Measurements from ENCODE around the gene C9orf85. TPM values are rescaled to one million over a fixed set of nuclear protein-coding genes. Genes with fewer than 3 reads are reported as not detected.

Gene C9orf85
- total and polyA plus RNA-seq, 2 of the 8 experiments (the other 6 are each of a cell fraction or from before 2014, with no cell fraction given) = 6.3 to 14.5 TPM

DNA sequence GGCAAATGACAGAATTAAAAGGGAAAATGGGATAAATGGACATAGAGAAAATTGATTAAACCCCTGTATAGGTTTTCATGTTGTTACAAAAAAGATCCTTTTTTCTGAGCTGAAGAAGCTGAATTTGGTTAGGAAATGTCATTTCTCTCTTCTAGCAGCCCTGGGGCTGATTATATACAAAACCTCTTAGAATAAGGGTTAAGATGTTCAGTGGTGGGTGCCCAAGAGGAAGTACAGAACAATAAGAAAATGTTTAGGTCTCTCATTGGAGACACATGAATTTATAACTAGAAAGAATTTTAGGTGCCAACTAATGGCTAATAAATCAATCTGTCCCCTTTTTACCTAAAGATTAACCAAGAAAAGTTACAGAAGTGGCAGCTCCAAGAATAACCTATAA is 14.7 kb upstream of the C9orf85 start:
- H4K91ac ChIP-seq (replicated peaks; ENCODE audit: insufficient read length, low read length) = no peak overlapping the region
- H3K79me2 ChIP-seq (ENCODE audit: control insufficient read depth in 1 of 2, insufficient read depth in 2 of 2, low read length in 2 of 2) = peaks cover 38 to 98% of the 10 kb centered on the region in 2 experiments
- no peak overlapping the region for H4K5ac ChIP-seq (ENCODE audit: insufficient read length, low read depth, low read length)
- no peaks in the 10 kb centered on the region; a peak in 1 of 8 replicates for H3K36me3 ChIP-seq (ENCODE audit: control insufficient read depth in 2 of 4, insufficient read depth in 4 of 4, low read length in 3 of 4)
- no peak for TF ChIP-seq BCL11A (IDR thresholded peaks at IDR 0.05; ENCODE audit: low read depth in 2 of 2, low read length in 2 of 2)
- TF ChIP-seq GTF2F1 (IDR thresholded peaks at IDR 0.05; ENCODE audit: borderline replicate concordance, low read depth, low read length) = no peak
- TF ChIP-seq PHF8 (conservative IDR thresholded peaks at IDR 0.05; ENCODE audit: low read depth, low read length) = no peak
- TF ChIP-seq CHD2 (IDR thresholded peaks at IDR 0.05; ENCODE audit: low read length) = no peak
- no peak for TF ChIP-seq POLR2A (IDR thresholded peaks at IDR 0.05; ENCODE audit: control extremely low read depth in 1 of 2, low read depth in 2 of 2, low read length in 2 of 2)
- TF ChIP-seq, protein P1, sequence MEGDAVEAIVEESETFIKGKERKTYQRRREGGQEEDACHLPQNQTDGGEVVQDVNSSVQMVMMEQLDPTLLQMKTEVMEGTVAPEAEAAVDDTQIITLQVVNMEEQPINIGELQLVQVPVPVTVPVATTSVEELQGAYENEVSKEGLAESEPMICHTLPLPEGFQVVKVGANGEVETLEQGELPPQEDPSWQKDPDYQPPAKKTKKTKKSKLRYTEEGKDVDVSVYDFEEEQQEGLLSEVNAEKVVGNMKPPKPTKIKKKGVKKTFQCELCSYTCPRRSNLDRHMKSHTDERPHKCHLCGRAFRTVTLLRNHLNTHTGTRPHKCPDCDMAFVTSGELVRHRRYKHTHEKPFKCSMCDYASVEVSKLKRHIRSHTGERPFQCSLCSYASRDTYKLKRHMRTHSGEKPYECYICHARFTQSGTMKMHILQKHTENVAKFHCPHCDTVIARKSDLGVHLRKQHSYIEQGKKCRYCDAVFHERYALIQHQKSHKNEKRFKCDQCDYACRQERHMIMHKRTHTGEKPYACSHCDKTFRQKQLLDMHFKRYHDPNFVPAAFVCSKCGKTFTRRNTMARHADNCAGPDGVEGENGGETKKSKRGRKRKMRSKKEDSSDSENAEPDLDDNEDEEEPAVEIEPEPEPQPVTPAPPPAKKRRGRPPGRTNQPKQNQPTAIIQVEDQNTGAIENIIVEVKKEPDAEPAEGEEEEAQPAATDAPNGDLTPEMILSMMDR (IDR thresholded peaks at IDR 0.05; ENCODE audit: control extremely low read depth in 1 of 3, insufficient read depth in 1 of 3, low read depth in 1 of 3, low read length in 3 of 3) = no peak
- no peak for TF ChIP-seq GABPA (IDR thresholded peaks at IDR 0.05; ENCODE audit: borderline replicate concordance, insufficient read depth, low read length)
- TF ChIP-seq YY1 (IDR thresholded peaks at IDR 0.05; ENCODE audit: low read depth, low read length) = no peak
- no peak overlapping the region for H3K14ac ChIP-seq (ENCODE audit: insufficient read length)
- no peak overlapping the region for H2AK5ac ChIP-seq (ENCODE audit: low read depth, low read length)
- no peaks in the 10 kb centered on the region for H3K9me3 ChIP-seq (ENCODE audit: insufficient read depth in 2 of 2, low read depth in 1 of 2, low read length in 1 of 2)
- no peak overlapping the region for H3K4ac ChIP-seq (replicated peaks; ENCODE audit: insufficient read length, low read depth, low read length)
- no peak overlapping the region for H3K18ac ChIP-seq (ENCODE audit: extremely low read depth, low read length)
- no peak overlapping the region for H2AFZ ChIP-seq (ENCODE audit: low read length)
- no peak overlapping the region for H3K27ac ChIP-seq (ENCODE audit: low read depth, low read length)
- no peaks in the 10 kb centered on the region for H3K27me3 ChIP-seq (replicated peaks in 1 of 4; ENCODE audit: control insufficient read depth in 3 of 4, extremely low read depth in 1 of 4, insufficient read depth in 3 of 4, low read length in 3 of 4)
- H3K79me1 ChIP-seq (ENCODE audit: low read depth, low read length) = peaks cover 3% of the 10 kb centered on the region; the same call in 1 of the 2 replicates
- peaks cover 14 to 15% of the 10 kb centered on the region in 2 experiments for H4K20me1 ChIP-seq (replicated peaks in 1 of 2; ENCODE audit: control insufficient read depth in 1 of 2, insufficient read depth in 2 of 2, low read length in 2 of 2)
- DNase-seq (ENCODE audit: low read depth in 1 of 2, low spot score in 2 of 2) (no peak), FAIRE-seq (no peak)
- no peak overlapping the region for H2BK15ac ChIP-seq (ENCODE audit: low read length)
- H4K8ac ChIP-seq (ENCODE audit: extremely low read depth, insufficient read depth, low read length) = no peak overlapping the region
- H2BK20ac ChIP-seq (ENCODE audit: low read length) = no peak overlapping the region
- no peak overlapping the region for H3K9ac ChIP-seq (replicated peaks in 1 of 4; ENCODE audit: extremely low read depth in 1 of 4, low read depth in 3 of 4, low read length in 3 of 4)
- H3K56ac ChIP-seq (replicated peaks; ENCODE audit: insufficient read length, low read depth, low read length) = no peak overlapping the region
- no peak overlapping the region for H2BK12ac ChIP-seq (ENCODE audit: low read depth, low read length)
- no peaks in the 10 kb centered on the region; the same call in 1 of the 2 replicates for H3K23me2 ChIP-seq (ENCODE audit: low read depth, low read length)
- H2BK5ac ChIP-seq (ENCODE audit: low read depth, low read length) = no peak overlapping the region
- H3K4me1 ChIP-seq (replicated peaks in 1 of 4; ENCODE audit: control insufficient read depth in 3 of 4, insufficient read depth in 4 of 4, low read length in 3 of 4) = peaks cover 0 to 8% (median 6%) of the 10 kb centered on the region in 4 experiments; a peak in 5 of 7 replicates
- POLR2A ChIA-PET (ENCODE audit: partially characterized antibody) = interaction anchor here (3.3 kb wide), 1 partner anchor 9 kb away, joined by 13 read pairs; no protein-coding TSS in a partner anchor
- CTCF ChIA-PET (ENCODE audit: partially characterized antibody) = no interaction called here
- no peak overlapping the region for H3K23ac ChIP-seq (ENCODE audit: insufficient read length)
- H3K4me2 ChIP-seq (ENCODE audit: insufficient read depth in 1 of 2, low read depth in 2 of 2, low read length in 2 of 2) = no peak overlapping the region
- H2BK120ac ChIP-seq (replicated peaks; ENCODE audit: low read depth, low read length) = no peak overlapping the region
- H3K4me3 ChIP-seq (ENCODE audit: extremely low read depth in 1 of 4, insufficient read depth in 2 of 4, low read depth in 3 of 4, low read length in 4 of 4) = no peak overlapping the region
